Measurements from ENCODE around the gene CARS2.
"Not testable (repeated sequence)": the region's sequence is repeated elsewhere in the genome, so short reads cannot be mapped to it uniquely, and the experiment has no call there.

Gene CARS2, protein sequence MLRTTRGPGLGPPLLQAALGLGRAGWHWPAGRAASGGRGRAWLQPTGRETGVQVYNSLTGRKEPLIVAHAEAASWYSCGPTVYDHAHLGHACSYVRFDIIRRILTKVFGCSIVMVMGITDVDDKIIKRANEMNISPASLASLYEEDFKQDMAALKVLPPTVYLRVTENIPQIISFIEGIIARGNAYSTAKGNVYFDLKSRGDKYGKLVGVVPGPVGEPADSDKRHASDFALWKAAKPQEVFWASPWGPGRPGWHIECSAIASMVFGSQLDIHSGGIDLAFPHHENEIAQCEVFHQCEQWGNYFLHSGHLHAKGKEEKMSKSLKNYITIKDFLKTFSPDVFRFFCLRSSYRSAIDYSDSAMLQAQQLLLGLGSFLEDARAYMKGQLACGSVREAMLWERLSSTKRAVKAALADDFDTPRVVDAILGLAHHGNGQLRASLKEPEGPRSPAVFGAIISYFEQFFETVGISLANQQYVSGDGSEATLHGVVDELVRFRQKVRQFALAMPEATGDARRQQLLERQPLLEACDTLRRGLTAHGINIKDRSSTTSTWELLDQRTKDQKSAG
- long read RNA-seq, donor 1, transcript CARS2-201 (15 exons, 1,879 nt) = major isoform, 21 of 26 reads
- long read RNA-seq, donor 1, partial matches to known transcripts = 0 of 26 reads
- long read RNA-seq, donor 1, other reads (novel, unspliced or antisense) = 0 of 26 reads
- long read RNA-seq, donor 2, transcript CARS2-201 (15 exons, 1,879 nt) = major isoform, 7 of 14 reads
- long read RNA-seq, donor 2, partial matches to known transcripts = 6 of 14 reads
- long read RNA-seq, donor 2, other reads (novel, unspliced or antisense) = 0 of 14 reads
- long read RNA-seq, donor 3, transcript CARS2-201 (15 exons, 1,879 nt) = major isoform, 5 of 7 reads
- long read RNA-seq, donor 3, partial matches to known transcripts = 0 of 7 reads
- long read RNA-seq, donor 3, other reads (novel, unspliced or antisense) = 0 of 7 reads
- long read RNA-seq, donor 4, transcript CARS2-201 (15 exons, 1,879 nt) = major isoform, 11 of 47 reads
- long read RNA-seq, donor 4, partial matches to known transcripts = 14 of 47 reads
- long read RNA-seq, donor 4, other reads (novel, unspliced or antisense) = 19 of 47 reads
- long read RNA-seq, donor 5, transcript CARS2-201 (15 exons, 1,879 nt) = major isoform, 9 of 37 reads
- long read RNA-seq, donor 5, partial matches to known transcripts = 0 of 37 reads
- long read RNA-seq, donor 5, other reads (novel, unspliced or antisense) = 27 of 37 reads
- long read RNA-seq, donor 6, transcript CARS2-201 (15 exons, 1,879 nt) = major isoform, 8 of 21 reads
- long read RNA-seq, donor 6, partial matches to known transcripts = 11 of 21 reads
- long read RNA-seq, donor 6, other reads (novel, unspliced or antisense) = 0 of 21 reads
- long read RNA-seq, donor 7, transcript CARS2-201 (15 exons, 1,879 nt) = major isoform, 18 of 51 reads
- long read RNA-seq, donor 7, partial matches to known transcripts = 16 of 51 reads
- long read RNA-seq, donor 7, other reads (novel, unspliced or antisense) = 13 of 51 reads
- long read RNA-seq, donor 8, transcript CARS2-201 (15 exons, 1,879 nt) = major isoform, 15 of 25 reads
- long read RNA-seq, donor 8, partial matches to known transcripts = 6 of 25 reads
- long read RNA-seq, donor 8, other reads (novel, unspliced or antisense) = 0 of 25 reads

DNA sequence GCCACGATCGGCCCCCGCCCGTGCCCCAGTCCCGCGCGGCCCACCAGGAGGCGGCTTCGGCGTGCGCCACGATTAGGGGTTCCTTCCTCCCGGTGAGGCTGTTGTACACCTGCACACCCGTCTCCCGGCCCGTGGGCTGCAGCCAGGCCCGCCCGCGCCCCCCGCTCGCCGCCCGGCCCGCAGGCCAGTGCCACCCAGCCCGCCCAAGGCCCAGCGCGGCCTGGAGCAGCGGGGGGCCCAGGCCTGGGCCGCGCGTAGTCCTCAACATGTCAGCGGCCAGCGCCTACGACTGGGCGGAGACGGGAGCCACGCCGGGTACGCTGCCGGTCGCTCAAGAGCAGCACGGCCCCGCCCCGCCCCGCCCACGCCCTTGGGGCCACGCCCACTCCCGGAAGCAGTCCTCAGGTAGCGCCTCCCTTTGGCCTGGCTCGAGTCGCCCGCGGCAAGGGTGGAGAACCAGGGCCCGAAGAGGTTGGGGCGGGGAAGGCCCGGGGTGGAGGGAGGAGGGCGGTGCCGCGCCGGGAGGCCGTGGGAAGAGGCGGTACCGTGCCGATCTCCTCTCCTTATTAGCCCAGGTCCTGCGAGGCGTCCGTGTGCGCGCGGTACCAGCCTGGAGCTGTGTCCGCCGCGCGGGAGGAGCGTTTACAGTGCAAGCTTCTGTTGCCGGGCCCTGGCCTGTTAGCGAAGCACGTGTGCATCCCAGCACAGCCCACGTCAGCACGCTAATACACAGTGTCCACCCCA, at the start of gene CARS2:
TSS of gene CARS2 (minus strand) at position 291 of the 744 bp plus-strand sequence. CDS start at position 268, 23 bp downstream.
- DNase-seq = peak; percentile 84

DNA sequence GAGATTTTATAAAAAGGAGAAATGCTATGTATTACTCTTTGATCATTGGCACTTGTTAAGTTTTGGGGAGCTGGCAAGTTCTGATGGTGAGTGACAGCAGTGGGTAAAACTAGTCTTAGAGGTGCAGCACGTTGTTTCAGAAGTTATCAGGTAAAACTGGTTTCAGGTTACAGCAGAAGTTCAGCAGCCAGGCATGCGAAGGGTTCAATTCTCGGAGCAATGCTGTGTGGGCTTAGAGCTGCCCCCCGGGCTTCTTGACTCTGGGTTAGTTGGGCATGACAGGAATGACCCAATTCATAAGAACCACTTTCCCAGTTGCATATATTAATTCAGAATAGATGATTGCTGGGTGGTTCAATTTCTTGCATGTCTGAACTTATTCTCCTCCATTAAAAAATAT, 42.4 kb upstream of the CARS2 start:
- DNase-seq = no peak

DNA sequence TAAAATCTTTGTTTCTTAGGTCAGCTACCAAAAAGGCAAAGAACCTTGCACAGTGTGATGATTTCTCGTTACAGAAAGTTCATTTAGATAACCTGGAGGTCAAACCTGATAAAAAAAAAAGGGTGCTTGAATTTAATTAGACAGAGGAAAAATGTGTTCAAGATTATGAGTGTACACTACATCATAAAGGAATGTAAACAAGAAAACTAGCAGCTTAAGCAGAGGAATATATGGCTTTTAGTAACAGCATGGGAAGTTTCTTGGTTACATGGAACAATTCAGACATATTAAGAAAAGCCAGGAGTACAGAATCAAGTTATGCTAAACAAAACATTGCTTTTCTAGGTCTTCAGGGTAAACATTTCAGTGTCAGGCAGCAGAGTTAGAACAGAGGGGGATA, 40.5 kb upstream of the CARS2 start:
- no peak for DNase-seq

DNA sequence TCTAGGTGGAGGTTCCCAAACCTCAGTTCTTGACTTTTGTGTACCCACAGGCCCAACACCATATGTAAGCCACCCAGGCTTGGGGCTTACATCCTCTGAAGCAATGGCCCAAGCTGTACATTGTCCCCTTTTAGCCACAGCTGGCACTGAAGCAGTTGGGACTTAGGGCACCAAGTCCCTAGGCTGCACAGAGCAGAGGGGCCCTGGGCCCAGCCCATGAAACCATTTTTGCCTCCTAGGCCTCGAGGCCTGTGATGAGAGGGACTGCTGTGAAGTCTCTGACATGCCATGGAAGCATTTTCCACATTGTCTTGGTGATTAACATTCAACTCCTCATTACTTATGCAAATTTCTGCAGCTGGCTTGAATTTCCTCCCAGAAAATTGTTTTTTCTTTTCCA, 37.8 kb upstream of the CARS2 start:
- no peak for DNase-seq

DNA sequence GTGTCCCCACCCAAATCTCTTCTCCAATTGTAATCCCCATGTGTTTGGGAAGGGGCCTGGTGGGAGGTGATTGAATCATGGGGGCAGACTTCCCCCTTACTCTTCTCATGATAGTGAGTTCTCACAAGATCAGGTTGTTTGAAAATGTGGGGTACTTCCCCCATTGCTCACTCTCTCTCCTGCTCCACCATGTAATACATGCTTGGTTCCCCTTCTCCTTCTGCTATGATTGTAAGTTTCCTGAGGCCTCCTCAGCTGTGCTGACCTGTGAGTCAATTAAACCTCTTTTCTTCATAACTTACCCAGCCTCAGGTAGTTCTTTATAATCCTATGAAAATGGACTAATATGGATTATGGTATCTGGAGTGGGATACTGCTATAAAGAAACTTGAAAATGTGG, 31.6 kb upstream of the CARS2 start:
- no peak for DNase-seq

DNA sequence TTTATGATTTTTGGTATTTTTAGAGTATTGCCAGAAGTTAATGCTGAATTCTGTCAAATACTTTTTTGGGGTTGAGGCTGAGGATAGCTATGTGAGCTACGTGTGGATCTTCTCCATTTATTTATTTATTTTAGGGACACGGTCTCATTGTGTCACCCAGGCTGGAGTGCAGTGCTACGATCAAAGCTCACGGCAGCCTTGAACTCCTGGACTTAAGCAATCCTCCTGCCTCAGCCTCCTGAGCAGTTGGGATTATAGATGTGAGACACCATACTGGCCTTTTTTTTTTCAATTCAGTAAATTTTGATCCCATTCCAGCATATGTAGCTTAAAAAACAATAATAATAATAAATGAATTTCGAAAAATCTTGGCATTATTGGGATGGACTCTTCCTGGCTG, 28.6 kb upstream of the CARS2 start:
- no peak for DNase-seq

DNA sequence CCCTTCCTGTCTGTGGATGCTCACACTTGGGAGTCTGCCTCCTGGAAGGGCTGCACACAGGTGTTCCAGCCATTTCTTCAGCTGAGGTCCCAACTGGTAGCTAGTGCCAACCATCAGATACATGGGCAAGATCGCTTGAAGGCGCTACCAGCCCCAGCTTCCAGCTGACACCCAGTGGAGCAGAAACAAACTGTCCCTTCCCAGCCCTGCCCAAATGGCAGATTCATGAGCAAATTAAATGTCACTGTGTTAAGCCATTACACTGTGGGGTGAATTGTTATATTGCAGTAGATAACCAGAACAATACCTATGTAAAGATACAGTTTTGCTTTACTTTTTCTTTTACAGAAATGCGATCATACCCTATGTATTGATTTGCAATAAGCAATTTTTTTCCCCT, 25.2 kb upstream of the CARS2 start:
- no peak for DNase-seq

DNA sequence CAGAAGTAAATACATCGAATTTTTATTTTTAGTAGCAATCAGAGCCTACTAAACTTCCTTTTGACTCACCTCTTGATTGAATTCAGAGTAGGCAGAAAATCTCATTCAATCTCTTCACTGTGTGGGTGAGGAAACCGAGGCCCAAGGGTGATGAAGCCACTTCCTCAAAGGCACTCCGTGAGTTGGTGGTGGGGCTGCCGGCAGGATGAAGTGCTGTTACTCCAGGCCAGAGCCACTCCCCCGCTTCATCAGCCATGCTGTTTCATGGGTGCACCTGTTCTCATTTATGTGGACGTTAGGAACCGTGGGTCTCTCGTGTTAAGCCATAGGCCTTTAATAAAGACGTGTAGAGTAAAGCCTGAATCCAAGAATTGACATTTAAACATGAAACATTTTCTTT, 20.8 kb upstream of the CARS2 start:
- DNase-seq = no peak

DNA sequence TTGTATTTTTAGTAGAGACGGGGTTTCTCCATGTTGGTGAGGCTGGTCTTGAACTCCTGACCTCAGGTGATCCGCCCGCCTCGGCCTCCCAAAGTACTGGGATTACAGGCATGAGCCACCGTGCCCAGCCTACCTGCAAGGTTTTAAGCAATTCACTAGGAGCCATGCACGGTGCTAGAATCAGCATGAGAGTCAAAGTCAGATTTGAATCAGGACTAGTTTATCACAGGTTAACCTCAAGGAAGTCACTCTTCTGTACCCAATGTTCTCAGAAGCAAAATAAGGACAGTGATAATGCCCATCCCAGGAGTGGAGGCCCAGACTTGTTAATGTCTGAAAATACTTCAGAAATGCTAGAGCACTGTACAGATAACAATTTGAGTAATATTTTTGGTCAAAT, 20.2 kb upstream of the CARS2 start:
- DNase-seq = not testable (repeated sequence)

DNA sequence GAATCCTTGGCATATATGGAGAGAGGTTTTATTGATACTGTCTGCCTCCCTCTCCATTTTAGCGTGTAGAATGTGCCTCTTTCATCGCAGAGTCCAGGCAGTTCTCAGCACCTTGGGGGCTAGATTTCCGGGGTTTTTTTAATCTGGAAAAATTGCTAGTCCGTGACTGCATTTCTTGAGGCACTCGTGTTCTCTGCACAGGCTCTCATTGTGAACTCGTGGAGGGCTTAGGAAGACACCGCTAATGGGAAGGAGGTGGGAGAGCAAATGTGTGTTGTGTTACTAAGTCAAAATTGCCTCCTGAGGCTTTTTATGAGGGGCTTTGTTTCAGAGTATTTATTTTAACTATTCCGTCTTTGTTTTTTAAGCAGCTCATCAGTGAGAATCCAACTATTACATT, 17.7 kb upstream of the CARS2 start:
- no peak for DNase-seq

DNA sequence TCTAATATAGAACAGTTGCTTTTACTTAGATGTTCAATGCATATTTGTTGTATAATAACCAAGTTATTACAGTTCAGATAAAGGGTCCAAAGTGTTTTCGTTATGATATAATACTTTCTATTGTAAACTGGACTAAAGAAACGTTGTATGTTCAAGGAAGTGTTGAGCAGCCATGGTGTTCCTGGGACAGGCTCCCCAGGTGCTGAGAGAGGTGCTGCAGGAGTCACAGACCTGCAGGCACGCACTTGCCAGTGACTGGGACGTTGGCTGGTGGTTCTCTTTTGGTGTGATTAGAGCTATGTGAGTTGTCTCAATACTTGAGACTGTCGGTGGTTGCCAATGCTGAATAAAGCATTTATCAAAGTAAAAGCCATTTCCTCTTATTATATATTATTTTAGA, 17.1 kb upstream of the CARS2 start:
- no peak for DNase-seq

DNA sequence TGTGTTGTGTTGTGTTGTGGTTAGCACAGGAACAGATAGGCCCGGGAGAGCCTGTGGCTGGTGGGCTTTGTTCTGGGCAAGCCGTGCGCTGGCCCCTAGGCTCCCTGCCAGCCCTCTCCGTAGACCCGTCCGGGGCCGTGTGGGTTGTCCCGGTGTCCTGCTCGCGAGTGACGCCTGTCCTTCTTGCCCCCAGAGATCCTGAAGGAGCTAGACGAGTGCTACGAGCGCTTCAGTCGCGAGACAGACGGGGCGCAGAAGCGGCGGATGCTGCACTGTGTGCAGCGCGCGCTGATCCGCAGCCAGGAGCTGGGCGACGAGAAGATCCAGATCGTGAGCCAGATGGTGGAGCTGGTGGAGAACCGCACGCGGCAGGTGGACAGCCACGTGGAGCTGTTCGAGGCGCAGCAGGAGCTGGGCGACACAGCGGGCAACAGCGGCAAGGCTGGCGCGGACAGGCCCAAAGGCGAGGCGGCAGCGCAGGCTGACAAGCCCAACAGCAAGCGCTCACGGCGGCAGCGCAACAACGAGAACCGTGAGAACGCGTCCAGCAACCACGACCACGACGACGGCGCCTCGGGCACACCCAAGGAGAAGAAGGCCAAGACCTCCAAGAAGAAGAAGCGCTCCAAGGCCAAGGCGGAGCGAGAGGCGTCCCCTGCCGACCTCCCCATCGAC, 13.3 kb upstream of the CARS2 start:
- no peak for DNase-seq

DNA sequence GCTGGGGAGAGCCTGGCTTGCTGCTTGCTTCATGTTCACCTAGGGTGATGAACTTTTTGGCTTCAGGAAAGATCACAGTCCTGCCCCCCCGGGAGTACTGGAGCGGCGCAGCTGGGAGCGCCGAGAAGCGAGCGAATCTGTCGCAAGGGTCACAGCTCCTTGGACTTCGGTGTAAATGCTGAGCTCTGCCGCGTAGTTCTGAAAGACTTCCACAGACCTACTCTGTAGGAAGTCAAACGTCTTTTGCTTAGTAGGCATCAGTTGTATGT, 10.3 kb upstream of the CARS2 start:
- DNase-seq = no peak

DNA sequence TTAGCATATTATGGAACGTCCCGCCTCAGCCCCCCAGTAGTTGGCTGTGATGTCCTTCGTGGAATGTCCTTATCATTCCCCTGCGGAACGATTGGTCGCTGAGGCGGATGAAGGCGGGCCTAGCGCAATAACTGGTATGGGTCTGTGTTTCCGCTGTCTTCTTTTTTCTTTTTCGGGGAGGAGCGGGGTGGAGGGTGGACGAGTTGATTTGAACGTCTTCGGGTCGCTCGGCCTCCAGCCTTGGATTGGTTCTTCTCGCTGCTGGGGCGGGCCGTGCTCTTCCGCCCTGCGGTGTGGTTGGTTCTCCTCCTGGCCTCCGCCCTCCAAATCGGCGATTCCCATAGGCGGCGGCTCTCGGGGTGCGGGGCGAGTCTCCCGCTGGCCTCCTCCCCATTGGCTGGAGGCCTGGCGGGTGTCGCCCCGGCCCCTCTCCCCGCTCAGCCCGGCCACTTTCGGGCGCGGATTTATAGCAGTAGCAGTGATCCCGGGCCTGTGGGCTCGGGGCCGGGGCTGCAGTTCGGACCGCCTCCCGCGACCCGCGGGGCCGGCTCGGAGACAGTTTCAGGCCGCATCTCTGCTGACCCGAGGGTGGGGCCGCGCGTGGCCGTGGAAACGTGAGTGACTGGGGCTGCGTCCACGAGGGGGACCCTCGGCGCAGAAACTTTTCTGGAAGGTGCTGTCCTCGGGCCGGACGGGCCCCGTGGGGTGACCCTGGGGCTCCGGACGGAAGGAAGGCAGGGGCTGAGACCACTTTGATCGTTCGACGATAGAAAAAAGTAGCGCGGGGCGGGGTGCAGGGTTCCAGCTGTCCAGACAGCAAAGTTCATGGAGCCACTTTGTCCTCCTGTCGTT, 9.7 kb upstream of the CARS2 start:
- peak; percentile 91 for DNase-seq

DNA sequence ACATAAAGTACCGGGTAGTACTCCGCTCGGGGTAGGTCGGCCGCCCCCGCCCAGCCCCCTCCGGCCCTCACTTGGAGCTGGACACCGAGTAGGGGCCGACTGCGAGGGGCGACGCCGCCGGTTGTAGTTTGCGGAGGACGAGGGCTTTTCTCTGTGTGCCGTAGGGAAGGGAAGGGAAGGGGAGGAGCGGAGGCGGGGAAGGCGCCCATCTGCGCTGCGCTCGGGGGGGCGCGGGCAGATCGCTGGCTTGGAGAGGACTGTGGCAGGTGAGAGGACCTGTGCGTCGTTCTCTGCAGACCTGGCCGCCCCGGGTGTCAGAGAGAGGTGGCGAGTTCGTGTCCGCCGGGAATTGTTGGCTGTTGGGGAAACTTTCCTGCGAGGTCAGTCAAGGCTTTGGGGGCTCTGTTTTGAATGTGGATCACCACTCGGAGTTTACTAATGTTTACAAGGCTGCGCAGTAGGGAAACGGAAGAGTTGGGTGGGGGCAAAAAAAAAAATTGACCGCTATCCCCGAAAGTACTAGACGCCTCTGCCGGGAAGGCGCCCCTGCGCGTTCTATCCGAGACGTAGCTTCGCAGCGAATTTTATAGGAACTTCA, 9.0 kb upstream of the CARS2 start:
- peak; percentile 84 for DNase-seq

DNA sequence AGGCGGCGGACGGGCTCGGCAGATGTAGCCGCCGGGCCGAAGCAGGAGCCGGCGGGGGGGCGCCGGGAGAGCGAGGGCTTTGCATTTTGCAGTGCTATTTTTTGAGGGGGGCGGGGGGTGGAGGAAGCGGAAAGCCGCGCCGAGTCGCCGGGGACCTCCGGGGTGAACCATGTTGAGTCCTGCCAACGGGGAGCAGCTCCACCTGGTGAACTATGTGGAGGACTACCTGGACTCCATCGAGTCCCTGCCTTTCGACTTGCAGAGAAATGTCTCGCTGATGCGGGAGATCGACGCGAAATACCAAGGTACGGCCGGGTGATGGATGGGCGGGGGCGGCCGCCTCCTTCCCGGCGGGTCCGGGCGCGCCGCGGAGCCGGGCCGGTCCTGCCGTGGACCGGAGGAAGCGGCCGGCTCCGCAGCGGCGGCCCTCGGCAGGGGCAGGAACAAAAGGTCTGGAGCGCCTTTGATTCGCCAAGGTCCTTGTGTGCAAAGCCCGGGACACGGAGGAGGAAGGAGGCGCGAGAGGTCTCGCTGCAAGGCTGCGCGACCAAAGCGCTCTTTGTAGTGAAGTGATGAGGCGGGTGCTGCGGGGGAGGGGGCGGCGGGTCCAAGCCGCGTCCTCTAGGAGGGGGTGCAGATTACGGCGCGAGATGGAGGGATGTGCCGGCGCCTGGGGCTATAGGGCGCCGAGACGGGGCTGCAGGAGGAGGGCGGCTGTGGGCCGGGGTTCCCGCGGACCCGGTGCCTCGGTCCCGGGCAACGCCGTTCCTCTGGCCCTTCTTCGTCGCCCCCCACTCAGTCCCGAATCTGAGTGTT, 8.3 kb upstream of the CARS2 start:
- DNase-seq = peak; percentile 83

DNA sequence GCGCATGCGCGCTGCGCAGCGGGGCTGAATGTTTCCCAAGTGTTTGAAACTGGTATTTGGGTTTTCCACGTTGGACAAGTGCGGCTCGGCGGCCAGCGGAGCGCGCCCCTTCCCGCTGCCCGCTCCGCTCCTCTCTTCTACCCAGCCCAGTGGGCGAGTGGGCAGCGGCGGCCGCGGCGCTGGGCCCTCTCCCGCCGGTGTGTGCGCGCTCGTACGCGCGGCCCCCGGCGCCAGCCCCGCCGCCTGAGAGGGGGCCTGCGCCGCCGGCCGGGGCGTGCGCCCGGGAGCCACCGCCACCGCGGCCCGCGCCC, 7.7 kb upstream of the CARS2 start, which contains the start of gene ING1:
TSS of gene ING1 (plus strand) at position 59 of the 311 bp plus-strand sequence. CDS start 450 bp downstream, outside the sequence.
- DNase-seq = no peak
